Stimulated activated CD4-positive, alpha-beta T cell treated with anti-CD3 and anti-CD28 coated beads, Interleukin-1b, Interleukin-23, amount 100 ng/mL, for 4 hours (primary cell): ENCODE measurements around the gene EPOP.
"Not testable (repeated sequence)": the region's sequence is repeated elsewhere in the genome, so short reads cannot be mapped to it uniquely, and the experiment has no call there.

Experiments
- DNase-seq, 2 donors: peaks; one replicate each; pipeline ENCODE4 v3.0.0-alpha.2; 2020; ENCODE audit warnings: low read depth in 2 of 2

The EPOP gene

GRCh38 chr17:38653230-38653629 lies 21.5 kb downstream of the EPOP start:
- DNase-seq = no peak

GRCh38 chr17:38650653-38651173 lies 24.0 kb downstream of the EPOP start:
- DNase-seq = not testable (repeated sequence)

- DNase-seq = no peak
Observed at GRCh38 chr17:38637951-38638350, 36.8 kb downstream of the EPOP start.

GRCh38 chr17:38636054-38636453 lies 38.7 kb downstream of the EPOP start:
- no peak for DNase-seq

- no peak for DNase-seq
Observed at GRCh38 chr17:38632334-38632733, 42.4 kb downstream of the EPOP start.

- DNase-seq = no peak
Observed at GRCh38 chr17:38628441-38628840, 46.3 kb downstream of the EPOP start.

- DNase-seq = no peak
Observed at GRCh38 chr17:38627957-38628356, 46.8 kb downstream of the EPOP start.

- DNase-seq = not testable (repeated sequence)
Observed at GRCh38 chr17:38626606-38627226, 48.0 kb downstream of the EPOP start.

- no peak for DNase-seq
Observed at GRCh38 chr17:38625482-38625881, 49.3 kb downstream of the EPOP start.

- DNase-seq = not testable (repeated sequence)
Observed at GRCh38 chr17:38624782-38625355, 49.9 kb downstream of the EPOP start.
